Stomach (tissue), 9 donors: ENCODE results near the gene PRKCH. TPM values are rescaled to one million over a fixed set of nuclear protein-coding genes. Genes with fewer than 3 reads are reported as not detected.

Source experiments
- DNase-seq, 2 donors: peaks; one replicate each; pipeline versions ENCODE4 v3.0.0 to v3.0.0-alpha.2; 2013 to 2019
- H3K27ac ChIP-seq, 5 donors: fragments of 200-600 bp in 4 of 5; sonication (generic) in 4 of 5; one replicate each; pipeline ENCODE4 v1.5.1; 2013 to 2019; ENCODE audit warnings: mild to moderate bottlenecking in 1 of 5, moderate library complexity in 1 of 5
- H3K27me3 ChIP-seq, 3 donors: fragments of 200-600 bp; sonication (generic); one replicate each; pipeline ENCODE4 v1.5.1; 2017 to 2019; ENCODE audit warnings: mixed run types in 1 of 3
- H3K36me3 ChIP-seq, 4 donors: fragments of 200-600 bp; sonication (generic); 1 replicate in 3 of 4; 2 replicates in 1 of 4; pipeline ENCODE4 v1.5.1; 2016 to 2019
- H3K4me1 ChIP-seq, 4 donors: fragments of 200-600 bp; sonication (generic); one replicate each; pipeline ENCODE4 v1.5.1; 2016 to 2019
- H3K4me3 ChIP-seq, 4 donors: fragments of 200-600 bp; sonication (generic) in 3 of 4; one replicate each; pipeline ENCODE4 v1.5.1; 2016 to 2019; ENCODE audit warnings: mild to moderate bottlenecking in 1 of 4
- H3K9me3 ChIP-seq, 4 donors: fragments of 200-600 bp; sonication (generic); one replicate each; pipeline ENCODE4 v1.5.1; 2016 to 2019
- EP300 ChIP-seq: sonication (generic); formaldehyde crosslinking; IDR thresholded peaks from one replicate; pipeline ENCODE4 v1.6.1; 2017; ENCODE audit warnings: antibody characterized with exemption
- POLR2A ChIP-seq, 4 donors: fragments of 450-650 bp; IDR thresholded peaks; one replicate each; pipeline ENCODE4 v1.6.1; 2016; ENCODE audit warnings: antibody characterized with exemption in 4 of 4, control low read depth in 2 of 4, mild to moderate bottlenecking in 1 of 4, moderate library complexity in 1 of 4
- POLR2AphosphoS5 ChIP-seq, 3 donors: sonication (generic); formaldehyde crosslinking; IDR thresholded peaks; one replicate each; pipeline ENCODE4 v1.6.1; 2016; ENCODE audit warnings: antibody characterized with exemption in 3 of 3
- WGBS, 5 donors: extraction: QIAGEN DNeasy Blood & Tissue Kit in 3 of 5; methylation state at CpG; one replicate each; pipeline versions ENCODE4 v1.1.5 to v1.1.7; 2013 to 2018; 5-methylcytosine and 5-hydroxymethylcytosine counted together
- intact Hi-C: fragments of 100-400 bp; cut with DNase I; formaldehyde crosslinking; loops from one replicate; pipeline ENCODE4 v1.15.1; 2023; ENCODE audit warnings: low total_unique reads
- polyA plus RNA-seq, 3 donors: library from polyadenylated mRNA; stranded (reverse); fragments of 200-250 nt; gene quantifications; one replicate each; pipeline ENCODE4 v1.2.3, GENCODE V29; 2013
- total RNA-seq, 5 donors: library from RNA; depleted of rRNA; stranded (reverse); fragments of >200 nt; gene quantifications; one replicate each; pipeline versions ENCODE4 v1.1.0 to v1.2.3, GENCODE V29; 2014 to 2016
- TF ChIP-seq, protein P1 (sequence below), 7 experiments: fragments of 450-650 bp in 4 of 7; fragments of 200-600 bp in 3 of 7; sonication (generic) in 3 of 7; IDR thresholded peaks; one replicate each; pipeline ENCODE4 v1.5.1; 2016 to 2019; ENCODE audit warnings: antibody characterized with exemption in 7 of 7, control low read depth in 2 of 7, mild to moderate bottlenecking in 1 of 7
- donor health status: healthy with polysubstance abuse.
- donor health status: Bipolar disorder and iron deficiency.
- donor health status: healthy.

The PRKCH gene
- total and polyA plus RNA-seq, 8 donors = 5.5 to 84.0 (median 14.7) TPM

DNA sequence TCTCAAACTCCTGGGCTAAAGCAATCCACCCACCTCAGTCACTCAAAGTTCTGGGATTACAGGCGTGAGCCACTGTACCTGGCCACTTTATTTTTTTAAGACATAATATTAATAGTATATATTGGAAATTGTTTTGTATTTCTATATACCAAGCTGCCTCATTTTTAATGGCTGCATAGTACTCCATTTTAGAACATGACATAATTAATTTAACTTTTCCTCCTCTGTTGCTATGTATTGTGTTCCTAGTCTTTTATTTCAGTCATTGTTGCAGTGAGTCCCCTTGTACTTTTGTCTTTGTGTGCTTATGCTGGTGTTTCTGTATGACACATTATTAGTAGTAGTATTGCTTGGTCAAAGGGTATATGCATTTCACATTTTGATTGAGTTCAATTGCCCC is 138.7 kb downstream of the PRKCH start:
- no peak for DNase-seq
- Histone ChIP-seq H3K4me1 (peaks cover 0 to 34% (median 5%) of the 10 kb centered on the region in 4 donors), H3K27me3 (no peaks in the 10 kb centered on the region), H3K4me3 (no peak overlapping the region), H3K27ac (no peak overlapping the region), H3K9me3 (no peaks in the 10 kb centered on the region), H3K36me3 (peaks cover 0 to 20% (median 17%) of the 10 kb centered on the region in 4 donors)
- no peak for TF ChIP-seq EP300
- TF ChIP-seq, protein P1, sequence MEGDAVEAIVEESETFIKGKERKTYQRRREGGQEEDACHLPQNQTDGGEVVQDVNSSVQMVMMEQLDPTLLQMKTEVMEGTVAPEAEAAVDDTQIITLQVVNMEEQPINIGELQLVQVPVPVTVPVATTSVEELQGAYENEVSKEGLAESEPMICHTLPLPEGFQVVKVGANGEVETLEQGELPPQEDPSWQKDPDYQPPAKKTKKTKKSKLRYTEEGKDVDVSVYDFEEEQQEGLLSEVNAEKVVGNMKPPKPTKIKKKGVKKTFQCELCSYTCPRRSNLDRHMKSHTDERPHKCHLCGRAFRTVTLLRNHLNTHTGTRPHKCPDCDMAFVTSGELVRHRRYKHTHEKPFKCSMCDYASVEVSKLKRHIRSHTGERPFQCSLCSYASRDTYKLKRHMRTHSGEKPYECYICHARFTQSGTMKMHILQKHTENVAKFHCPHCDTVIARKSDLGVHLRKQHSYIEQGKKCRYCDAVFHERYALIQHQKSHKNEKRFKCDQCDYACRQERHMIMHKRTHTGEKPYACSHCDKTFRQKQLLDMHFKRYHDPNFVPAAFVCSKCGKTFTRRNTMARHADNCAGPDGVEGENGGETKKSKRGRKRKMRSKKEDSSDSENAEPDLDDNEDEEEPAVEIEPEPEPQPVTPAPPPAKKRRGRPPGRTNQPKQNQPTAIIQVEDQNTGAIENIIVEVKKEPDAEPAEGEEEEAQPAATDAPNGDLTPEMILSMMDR (IDR thresholded peaks at IDR 0.05) = no peak
- TF ChIP-seq POLR2A (IDR thresholded peaks at IDR 0.05) = no peak
- no peak for TF ChIP-seq POLR2AphosphoS5 (IDR thresholded peaks at IDR 0.05)
- 97 to 100% (median 100%) methylated on average over 1 of the region's 1 CpG for WGBS, 5 donors
- intact Hi-C loops = loop anchor here (10.0 kb wide), 1 partner anchor 275 kb away; no protein-coding TSS in a partner anchor

DNA sequence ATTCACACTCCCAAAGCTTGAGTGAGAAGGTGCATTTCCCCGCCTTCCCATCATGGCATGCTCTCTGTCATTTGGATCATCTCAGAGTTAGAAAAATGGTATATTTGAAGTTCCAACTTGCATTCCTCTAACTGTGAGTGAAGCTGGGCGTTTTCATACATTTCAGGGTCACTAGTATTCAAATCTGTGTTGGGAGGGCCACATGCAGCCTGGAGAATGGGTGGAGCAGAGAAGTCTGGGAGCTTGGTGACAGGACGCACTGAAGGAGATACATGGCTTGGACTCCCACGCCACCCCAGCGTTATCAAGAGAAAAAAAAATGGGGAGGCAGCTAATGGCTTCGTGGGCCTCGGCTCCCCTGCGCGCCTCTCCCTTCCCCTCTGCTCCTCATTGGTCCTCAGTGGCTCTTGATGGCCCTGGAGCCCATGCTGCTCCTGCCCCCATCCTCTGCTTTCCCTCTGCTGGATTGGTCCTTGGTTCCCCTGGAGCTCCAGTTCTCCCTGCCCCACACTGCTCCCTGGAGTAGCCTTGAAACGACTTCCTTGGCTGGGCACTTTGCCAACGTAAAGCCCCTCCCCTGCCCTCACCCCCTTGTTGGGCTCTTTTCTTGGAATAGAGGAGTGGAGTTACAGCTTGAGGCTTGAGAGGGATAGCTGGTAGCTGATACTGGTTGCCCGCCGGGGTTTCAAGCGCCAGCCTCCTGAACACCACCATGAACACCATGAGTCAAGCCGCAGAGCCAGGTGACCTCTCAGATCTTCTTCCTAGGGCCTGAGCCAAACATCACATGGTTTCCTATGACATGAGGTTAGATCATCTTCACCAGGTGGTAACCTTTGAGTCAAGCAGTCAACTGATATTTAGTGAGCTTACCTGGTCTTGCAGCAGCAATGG is 139.6 kb downstream of the PRKCH start:
- intact Hi-C loops = loop anchor here (10.0 kb wide), 1 partner anchor 274 kb away; no protein-coding TSS in a partner anchor
- WGBS, 5 donors = 71 to 79% (median 77%) methylated on average over 15 of the region's 15 CpGs

GRCh38 chr14:61461808-61462275 is 140.5 kb downstream of the PRKCH start:
- intact Hi-C loops = loop anchor here (10.0 kb wide), 1 partner anchor 273 kb away; no protein-coding TSS in a partner anchor
- WGBS, 5 donors = 46 to 55% (median 52%) methylated on average over 7 of the region's 7 CpGs
- TF ChIP-seq POLR2AphosphoS5 (IDR thresholded peaks at IDR 0.05) (peak in 1 of 3 donors; percentile 66), POLR2A (IDR thresholded peaks at IDR 0.05) (no peak), EP300 (no peak)
- TF ChIP-seq, protein P1 (IDR thresholded peaks at IDR 0.05) = peak in 6 of 7 experiments; percentile 7 to 86 (median 75)
- no peak overlapping the region for H3K4me3 ChIP-seq
- H3K9me3 ChIP-seq = no peaks in the 10 kb centered on the region
- H3K27ac ChIP-seq = no peak overlapping the region
- no peaks in the 10 kb centered on the region for H3K27me3 ChIP-seq
- H3K36me3 ChIP-seq = peaks cover 0 to 20% (median 17%) of the 10 kb centered on the region in 4 donors
- DNase-seq = peak in 1 of 2 donors; percentile 88
- H3K4me1 ChIP-seq = peaks cover 2 to 40% (median 6%) of the 10 kb centered on the region in 4 donors

More for the DNA sequence above, 139.6 kb downstream of the PRKCH start:
- TF ChIP-seq POLR2A (IDR thresholded peaks at IDR 0.05) = no peak
- TF ChIP-seq, protein P1 (IDR thresholded peaks at IDR 0.05) = no peak
- TF ChIP-seq POLR2AphosphoS5 (IDR thresholded peaks at IDR 0.05) = no peak
- TF ChIP-seq EP300 = no peak
- Histone ChIP-seq H3K36me3 (peaks cover 0 to 20% (median 17%) of the 10 kb centered on the region in 4 donors), H3K4me1 (peaks cover 0 to 35% (median 5%) of the 10 kb centered on the region in 4 donors), H3K27me3 (no peaks in the 10 kb centered on the region), H3K4me3 (no peak overlapping the region), H3K9me3 (no peaks in the 10 kb centered on the region), H3K27ac (no peak overlapping the region)
- DNase-seq = no peak

- DNase-seq = peak in 1 of 2 donors; percentile 62
- WGBS, 5 donors = 40 to 54% (median 46%) methylated on average over 4 of the region's 4 CpGs
- TF ChIP-seq EP300 (no peak), POLR2A (IDR thresholded peaks at IDR 0.05) (no peak), POLR2AphosphoS5 (IDR thresholded peaks at IDR 0.05) (no peak)
- intact Hi-C loops = loop anchor here (10.0 kb wide), 1 partner anchor 272 kb away; no protein-coding TSS in a partner anchor
- Histone ChIP-seq H3K9me3 (no peaks in the 10 kb centered on the region), H3K27ac (peak overlapping the region in 1 of 5 donors; percentile 28), H3K36me3 (peaks cover 0 to 13% (median 10%) of the 10 kb centered on the region in 4 donors), H3K4me1 (peaks cover 0 to 47% (median 14%) of the 10 kb centered on the region in 4 donors), H3K27me3 (no peaks in the 10 kb centered on the region), H3K4me3 (no peak overlapping the region)
Observed at GRCh38 chr14:61462566-61463193, 141.3 kb downstream of the PRKCH start.
